IMR-90 (cell line): ENCODE results near the gene NCAPH2. TPM values are rescaled to one million over a fixed set of nuclear protein-coding genes. Genes with fewer than 3 reads are reported as not detected.
A peak's percentile ranks its signal among the peaks of the same experiment; 100 is the strongest.

Experiments
- ATAC-seq: fragments of 200-7000 bp; cut with Tn5 transposase; 2 replicates; pipeline ENCODE4 v1.9.1; 2020; ENCODE audit warnings: low read depth, mild to moderate bottlenecking, moderate library complexity
- BruUV-seq: library from RNA; stranded (reverse); fragments of 400-500 nt; replicated peaks from 2 replicates; lab custom pipeline; 2021; lab: Mats Ljungman, UMichigan
- CTCF ChIA-PET: fragments of 300-600 bp; formaldehyde crosslinking; extraction: SDS; loops from one replicate; lab custom pipeline; 2021; ENCODE audit warnings: antibody characterized with exemption; lab: Yijun Ruan, JAX
- POLR2A ChIA-PET: fragments of 300-600 bp; sonication (Branson Sonifier 250); formaldehyde crosslinking; loops from one replicate; lab custom pipeline; 2022; ENCODE audit warnings: antibody characterized with exemption; ENCODE audit not compliant: unreplicated experiment; lab: Charles Lee
- DNase-seq: peaks from one replicate; pipeline ENCODE4 v3.0.0; 2013
- H2AFZ ChIP-seq: replicated peaks from 2 replicates; pipeline ENCODE3; 2013; ENCODE audit warnings: low read length, mild to moderate bottlenecking; ENCODE audit not compliant: poor library complexity
- H2AK5ac ChIP-seq: 2 replicates; pipeline ENCODE4 v1.6.1; 2013; ENCODE audit warnings: low read depth, low read length, inconsistent platforms
- H2AK9ac ChIP-seq: replicated peaks from 2 replicates; pipeline ENCODE3; 2013; ENCODE audit warnings: mild to moderate bottlenecking, low read depth, low read length, moderate library complexity; ENCODE audit not compliant: poor library complexity
- H2BK120ac ChIP-seq: 2 replicates; pipeline ENCODE4 v1.6.1; 2013; ENCODE audit warnings: low read depth, low read length, inconsistent platforms
- H2BK15ac ChIP-seq: 3 replicates; pipeline ENCODE4 v1.6.1; 2013; ENCODE audit warnings: low read depth, low read length, inconsistent platforms
- H2BK20ac ChIP-seq: 2 replicates; pipeline ENCODE4 v1.6.1; 2013; ENCODE audit warnings: low read depth, mild to moderate bottlenecking, inconsistent platforms, low read length, moderate library complexity
- H2BK5ac ChIP-seq: 2 replicates; pipeline ENCODE4 v1.6.1; 2013; ENCODE audit warnings: mild to moderate bottlenecking, low read depth, low read length, inconsistent platforms; ENCODE audit not compliant: poor library complexity, severe bottlenecking
- H3K14ac ChIP-seq: replicated peaks from 2 replicates; pipeline ENCODE4 v1.6.1; 2013; ENCODE audit warnings: low read depth, low read length, inconsistent platforms
- H3K18ac ChIP-seq: 2 replicates; pipeline ENCODE4 v1.6.1; 2013; ENCODE audit warnings: low read depth, low read length, control low read depth
- H3K23ac ChIP-seq: 2 replicates; pipeline ENCODE4 v1.6.1; 2013; ENCODE audit warnings: low read depth, low read length, inconsistent platforms
- H3K27ac ChIP-seq: 2 replicates; pipeline ENCODE4 v1.5.1; 2013; ENCODE audit warnings: mild to moderate bottlenecking, control low read depth, low read length; ENCODE audit not compliant: insufficient read depth
- H3K27me3 ChIP-seq: 2 replicates; pipeline ENCODE4 v1.6.1; 2013; ENCODE audit warnings: low read length; ENCODE audit not compliant: control insufficient read depth, insufficient read depth
- H3K36me3 ChIP-seq: 2 replicates; pipeline ENCODE4 v1.6.1; 2013; ENCODE audit warnings: low read length, mixed read lengths; ENCODE audit not compliant: control insufficient read depth, insufficient read depth
- H3K4ac ChIP-seq: 2 replicates; pipeline ENCODE4 v1.6.1; 2013; ENCODE audit warnings: low read depth, low read length, inconsistent platforms
- H3K4me1 ChIP-seq: 2 replicates; pipeline ENCODE4 v1.6.1; 2013; ENCODE audit warnings: low read length, mixed read lengths; ENCODE audit not compliant: control insufficient read depth, insufficient read depth
- H3K4me2 ChIP-seq: 2 replicates; pipeline ENCODE4 v1.6.1; 2013; ENCODE audit warnings: low read depth, mild to moderate bottlenecking, control low read depth, low read length, moderate library complexity
- H3K4me3 ChIP-seq: 2 replicates; pipeline ENCODE4 v1.5.1; 2013; ENCODE audit warnings: low read depth, mild to moderate bottlenecking, control low read depth, low read length, moderate library complexity; ENCODE audit not compliant: insufficient read depth
- H3K56ac ChIP-seq: 2 replicates; pipeline ENCODE4 v1.6.1; 2013; ENCODE audit warnings: low read length, inconsistent platforms; ENCODE audit not compliant: insufficient read depth; ENCODE audit errors: extremely low read depth
- H3K79me1 ChIP-seq, 2 experiments: 2 replicates each; pipeline ENCODE4 v1.6.1; 2013; ENCODE audit warnings: low read length in 2 of 2, inconsistent platforms in 1 of 2, low read depth in 1 of 2
- H3K9ac ChIP-seq: 2 replicates; pipeline ENCODE4 v1.6.1; 2013; ENCODE audit warnings: low read depth, low read length, control low read depth
- H3K9me1 ChIP-seq: 2 replicates; pipeline ENCODE4 v1.6.1; 2013; ENCODE audit warnings: low read length, inconsistent platforms; ENCODE audit not compliant: insufficient read depth
- H3K9me3 ChIP-seq: 2 replicates; pipeline ENCODE4 v1.6.1; 2013; ENCODE audit warnings: low read length; ENCODE audit not compliant: control insufficient read depth, insufficient read depth
- H4K20me1 ChIP-seq: 2 replicates; pipeline ENCODE4 v1.6.1; 2013; ENCODE audit warnings: low read length, inconsistent platforms; ENCODE audit not compliant: insufficient read depth
- H4K5ac ChIP-seq: 2 replicates; pipeline ENCODE4 v1.6.1; 2013; ENCODE audit warnings: mild to moderate bottlenecking, low read depth, low read length, control low read depth
- H4K8ac ChIP-seq, 2 experiments: 2 replicates each; pipeline ENCODE4 v1.6.1; 2013; ENCODE audit warnings: low read depth in 2 of 2, low read length in 2 of 2, control low read depth in 1 of 2, inconsistent platforms in 1 of 2
- H4K91ac ChIP-seq: 2 replicates; pipeline ENCODE4 v1.6.1; 2013; ENCODE audit warnings: low read depth, low read length, inconsistent platforms; ENCODE audit not compliant: insufficient read depth
- BHLHE40 ChIP-seq: fragments of 150-350 bp; IDR thresholded peaks from 2 replicates; pipeline ENCODE4 v1.6.1; 2016; ENCODE audit warnings: mild to moderate bottlenecking, low read depth, low read length
- CEBPB ChIP-seq: IDR thresholded peaks from 2 replicates; pipeline ENCODE4 v1.6.1; 2012; ENCODE audit warnings: low read depth, low read length, improper control_type of control experiment
- MXI1 ChIP-seq: IDR thresholded peaks from 2 replicates; pipeline ENCODE4 v1.6.1; 2012; ENCODE audit warnings: low read depth, mild to moderate bottlenecking, low read length, moderate library complexity, borderline replicate concordance
- NFE2L2 ChIP-seq: fragments of 150-350 bp; IDR thresholded peaks from 2 replicates; pipeline ENCODE4 v1.6.1; 2016; ENCODE audit warnings: low read depth, mild to moderate bottlenecking, low read length
- WGBS, 2 experiments: methylation state at CpG; one replicate each; pipeline versions ENCODE4 v1.1.5 to v1.1.7; 2013; ENCODE audit warnings: missing lambda C conversion rate in 2 of 2; ENCODE audit not compliant: insufficient read length in 1 of 2; ENCODE audit errors: extremely low coverage in 2 of 2; 5-methylcytosine and 5-hydroxymethylcytosine counted together
- dilution Hi-C: fragments of 300-500 bp; cut with HindIII; formaldehyde crosslinking; loops from one replicate; pipeline ENCODE4 v1.14.3; 2018; ENCODE audit warnings: low sequenced_read_pairs; ENCODE audit not compliant: unreplicated experiment
- in situ Hi-C: fragments of 300-500 bp; cut with MboI; formaldehyde crosslinking; loops from 3 replicates; pipeline ENCODE4 v1.14.3; 2019; ENCODE audit warnings: low sequenced_read_pairs, inconsistent platforms, mixed read lengths
- intact Hi-C: fragments of 100-400 bp; cut with micrococcal nuclease; formaldehyde crosslinking; loops from 2 replicates; pipeline ENCODE4 v1.10.0; 2022
- polyA plus RNA-seq, 3 experiments: library from polyadenylated mRNA; depleted of rRNA; stranded (reverse); fragments of >200 nt; gene quantifications; 2 replicates each; pipeline ENCODE4 v1.2.3, GENCODE V29; 2012; ENCODE audit warnings: low replicate concordance in 1 of 3
- total RNA-seq: library from RNA; depleted of rRNA; stranded (reverse); fragments of >200 nt; gene quantifications from 2 replicates; pipeline ENCODE4 v1.2.3, GENCODE V29; 2012

Gene NCAPH2
- total and polyA plus RNA-seq, 2 of the 4 experiments (the other 2 are of a cell fraction): 30.2 to 38.5 TPM

- Histone ChIP-seq H3K23ac (no peak overlapping the region), H3K9ac (no peak overlapping the region), H3K4me3 (no peak overlapping the region), H3K36me3 (peaks cover 43% of the 10 kb centered on the region), H3K4me1 (peaks cover 12% of the 10 kb centered on the region), H3K56ac (no peak overlapping the region), H3K9me3 (no peaks in the 10 kb centered on the region), H3K27me3 (no peaks in the 10 kb centered on the region), H2BK120ac (no peak overlapping the region), H3K9me1 (peaks cover 10% of the 10 kb centered on the region), H3K18ac (no peak overlapping the region), H3K27ac (no peak overlapping the region), H2BK20ac (no peak overlapping the region), H4K20me1 (peaks cover 19% of the 10 kb centered on the region), H2AFZ (no peak overlapping the region), H3K14ac (no peak overlapping the region), H3K4ac (no peak overlapping the region), H2BK15ac (no peak overlapping the region), H3K79me1 (peaks cover 8 to 42% of the 10 kb centered on the region in 2 experiments), H4K91ac (no peak overlapping the region), H4K8ac (no peak overlapping the region), H4K5ac (no peak overlapping the region), H2AK9ac (peak overlapping the region; percentile 55), H3K4me2 (no peak overlapping the region), H2AK5ac (no peak overlapping the region), H2BK5ac (no peak overlapping the region)
- ChIA-PET POLR2A (interaction anchor here (1.0 kb wide), 1 partner anchor 8 kb away, joined by 3 read pairs; no protein-coding TSS in a partner anchor), CTCF (no interaction called here)
- intact Hi-C loops (no loop called here), dilution Hi-C loops (no loop called here), in situ Hi-C loops (no loop called here)
- ATAC-seq (no peak), DNase-seq (no peak)
- whole genome bisulfite sequencing, 2 experiments: 100% methylated on average over 1 of the region's 15 CpGs; no CpG with 5 or more reads in 1 of the 2 experiments
- no peak for TF ChIP-seq BHLHE40
- TF ChIP-seq NFE2L2: no peak
- TF ChIP-seq CEBPB: no peak
- no peak for TF ChIP-seq MXI1
- BruUV-seq: no TSS peak
These were observed 14.3 kb downstream of the NCAPH2 start for GRCh38 chr22:50522208-50522805.
